ENCODE results near the gene PCBD2. TPM values are rescaled to one million over a fixed set of nuclear protein-coding genes. Genes with fewer than 3 reads are reported as not detected.

PCBD2 gene
- total RNA-seq, 1 experiment from 2014 or later = 17.6 TPM

DNA sequence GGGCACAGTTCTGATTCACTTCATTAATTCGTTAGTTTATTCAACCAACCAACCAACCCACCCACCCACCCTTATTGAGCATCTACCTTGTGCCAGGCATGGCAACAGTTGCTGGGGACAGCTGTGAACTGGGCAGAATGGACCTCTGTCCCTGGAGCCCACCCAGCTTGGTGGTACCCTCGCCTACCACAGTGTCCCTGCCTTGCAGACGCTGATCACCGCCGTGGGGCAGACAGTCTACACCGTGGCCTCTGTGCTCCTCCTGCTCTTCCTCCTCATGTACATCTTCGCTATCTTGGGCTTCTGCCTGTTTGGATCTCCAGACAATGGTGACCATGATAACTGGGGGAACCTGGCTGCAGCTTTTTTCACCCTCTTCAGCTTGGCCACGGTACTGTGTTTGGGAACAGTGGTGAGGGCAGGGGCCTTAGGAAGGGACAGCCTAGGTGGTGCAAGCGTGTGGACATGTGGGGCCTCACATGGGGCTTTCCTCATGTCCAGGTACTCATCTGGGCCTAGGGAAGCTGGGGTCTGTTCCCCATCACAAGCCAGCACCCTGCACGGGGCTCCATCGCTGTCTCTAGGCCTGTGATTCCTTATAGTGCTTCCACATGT, 102.9 kb downstream of the PCBD2 start:
- POLR2A ChIA-PET (ENCODE audit: unreplicated experiment) = interaction anchor here (0.6 kb wide), 1 partner anchor 207 kb away, joined by 3 read pairs; no protein-coding TSS in a partner anchor
- intact Hi-C loops (cut with micrococcal nuclease; ENCODE audit: unreplicated experiment) = no loop called here
- CTCF ChIA-PET = no interaction called here
- Histone ChIP-seq H2AFZ (no peak overlapping the region), H3K79me2 (ENCODE audit: low read depth) (no peaks in the 10 kb centered on the region), H3K4me3 (no peak overlapping the region), H3K4me1 (replicated peaks; ENCODE audit: insufficient read depth) (no peaks in the 10 kb centered on the region), H3K27me3 (ENCODE audit: insufficient read depth, low read depth) (no peaks in the 10 kb centered on the region), H3K9me2 (ENCODE audit: insufficient read depth) (no peaks in the 10 kb centered on the region), H3K4me2 (no peak overlapping the region), H4K20me1 (ENCODE audit: insufficient read depth) (no peaks in the 10 kb centered on the region), H3K9me3 (ENCODE audit: insufficient read depth, low read depth) (no peaks in the 10 kb centered on the region; the same call in 1 of the 2 replicates), H3K36me3 (ENCODE audit: low read depth) (no peaks in the 10 kb centered on the region), H3F3A (ENCODE audit: insufficient read depth, low read depth) (no peaks in the 10 kb centered on the region), H3K27ac (no peak overlapping the region)
- no peak for DNase-seq
- TF ChIP-seq EZH2 (IDR thresholded peaks at IDR 0.05; ENCODE audit: low read depth) = no peak
- TF ChIP-seq, protein P1, sequence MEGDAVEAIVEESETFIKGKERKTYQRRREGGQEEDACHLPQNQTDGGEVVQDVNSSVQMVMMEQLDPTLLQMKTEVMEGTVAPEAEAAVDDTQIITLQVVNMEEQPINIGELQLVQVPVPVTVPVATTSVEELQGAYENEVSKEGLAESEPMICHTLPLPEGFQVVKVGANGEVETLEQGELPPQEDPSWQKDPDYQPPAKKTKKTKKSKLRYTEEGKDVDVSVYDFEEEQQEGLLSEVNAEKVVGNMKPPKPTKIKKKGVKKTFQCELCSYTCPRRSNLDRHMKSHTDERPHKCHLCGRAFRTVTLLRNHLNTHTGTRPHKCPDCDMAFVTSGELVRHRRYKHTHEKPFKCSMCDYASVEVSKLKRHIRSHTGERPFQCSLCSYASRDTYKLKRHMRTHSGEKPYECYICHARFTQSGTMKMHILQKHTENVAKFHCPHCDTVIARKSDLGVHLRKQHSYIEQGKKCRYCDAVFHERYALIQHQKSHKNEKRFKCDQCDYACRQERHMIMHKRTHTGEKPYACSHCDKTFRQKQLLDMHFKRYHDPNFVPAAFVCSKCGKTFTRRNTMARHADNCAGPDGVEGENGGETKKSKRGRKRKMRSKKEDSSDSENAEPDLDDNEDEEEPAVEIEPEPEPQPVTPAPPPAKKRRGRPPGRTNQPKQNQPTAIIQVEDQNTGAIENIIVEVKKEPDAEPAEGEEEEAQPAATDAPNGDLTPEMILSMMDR (conservative IDR thresholded peaks at IDR 0.05) = no peak
- BruUV-seq (replicated peaks) = no TSS peak

DNA sequence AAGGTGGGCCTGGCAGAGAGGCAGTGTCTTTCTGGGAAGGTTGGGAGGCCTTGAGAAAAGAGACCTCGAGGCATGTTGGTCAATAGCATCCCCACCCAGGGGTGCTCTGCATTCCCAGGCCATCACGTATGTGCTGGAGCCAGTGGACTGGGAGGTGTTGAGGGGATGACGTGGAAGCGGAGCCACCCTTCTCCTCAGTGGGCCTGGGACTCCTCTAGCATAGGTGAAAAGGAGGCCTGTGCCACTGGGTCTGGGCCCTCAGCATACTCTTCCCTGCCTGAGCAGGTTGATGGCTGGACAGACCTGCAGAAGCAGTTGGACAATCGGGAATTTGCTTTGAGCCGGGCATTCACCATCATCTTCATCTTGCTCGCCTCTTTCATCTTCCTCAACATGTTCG, 103.6 kb downstream of the PCBD2 start:
- Histone ChIP-seq H2AFZ (no peak overlapping the region), H3K4me2 (no peak overlapping the region), H3K4me1 (replicated peaks; ENCODE audit: insufficient read depth) (no peaks in the 10 kb centered on the region), H3K9me2 (ENCODE audit: insufficient read depth) (no peaks in the 10 kb centered on the region), H3K4me3 (no peak overlapping the region), H3K79me2 (ENCODE audit: low read depth) (no peaks in the 10 kb centered on the region), H3K27me3 (ENCODE audit: insufficient read depth, low read depth) (no peaks in the 10 kb centered on the region), H3F3A (ENCODE audit: insufficient read depth, low read depth) (no peaks in the 10 kb centered on the region), H4K20me1 (ENCODE audit: insufficient read depth) (no peaks in the 10 kb centered on the region), H3K36me3 (ENCODE audit: low read depth) (no peaks in the 10 kb centered on the region), H3K9me3 (ENCODE audit: insufficient read depth, low read depth) (no peaks in the 10 kb centered on the region; the same call in 1 of the 2 replicates), H3K27ac (no peak overlapping the region)
- TF ChIP-seq, protein P1 (conservative IDR thresholded peaks at IDR 0.05) = no peak
- TF ChIP-seq EZH2 (IDR thresholded peaks at IDR 0.05; ENCODE audit: low read depth) = no peak
- ChIA-PET POLR2A (ENCODE audit: unreplicated experiment) (no interaction called here), CTCF (no interaction called here)
- no peak for DNase-seq
- no TSS peak for BruUV-seq (replicated peaks)
- intact Hi-C loops (cut with micrococcal nuclease; ENCODE audit: unreplicated experiment) = no loop called here

DNA sequence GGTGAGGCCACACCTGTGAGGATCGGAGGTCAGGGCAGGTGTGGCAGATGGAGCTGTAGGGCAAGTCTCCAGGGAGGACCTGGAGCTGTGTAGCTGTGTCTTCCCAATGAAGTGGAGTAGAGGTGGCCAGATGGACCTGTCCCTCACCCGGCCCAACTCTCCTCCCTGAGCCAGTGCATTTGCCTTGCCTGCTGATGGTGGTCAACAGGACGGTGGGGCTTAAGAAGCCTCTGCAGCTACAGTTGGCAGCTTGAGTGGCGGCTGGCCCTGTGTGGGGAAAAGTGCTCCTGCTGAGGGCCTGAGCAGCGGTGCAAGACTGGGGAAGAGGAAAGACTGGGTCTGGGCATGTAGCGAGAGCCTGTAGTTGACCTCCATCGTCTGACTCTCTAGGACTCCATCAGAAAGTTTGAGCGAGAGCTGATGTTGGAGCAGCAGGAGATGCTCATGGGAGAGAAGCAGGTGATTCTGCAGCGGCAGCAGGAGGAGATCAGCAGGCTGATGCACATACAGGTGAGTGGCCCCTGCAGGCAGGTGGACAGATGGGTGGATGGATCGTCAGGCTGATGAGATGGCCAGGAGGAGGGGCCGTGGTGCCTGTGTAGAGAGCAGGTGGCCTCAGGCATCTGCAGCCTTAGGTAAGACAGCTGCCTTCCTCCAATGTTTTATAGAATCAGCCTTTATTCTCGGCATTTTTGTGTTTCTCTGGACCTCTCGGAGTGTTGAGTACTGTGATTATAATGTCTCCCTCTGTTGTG, 104.2 kb downstream of the PCBD2 start:
- CTCF ChIA-PET = no interaction called here
- intact Hi-C loops (cut with micrococcal nuclease; ENCODE audit: unreplicated experiment) = no loop called here

More for the DNA sequence above, 104.2 kb downstream of the PCBD2 start:
- no peaks in the 10 kb centered on the region for H3K27me3 ChIP-seq (ENCODE audit: insufficient read depth, low read depth)
- H4K20me1 ChIP-seq (ENCODE audit: insufficient read depth) = no peaks in the 10 kb centered on the region
- no peaks in the 10 kb centered on the region for H3K36me3 ChIP-seq (ENCODE audit: low read depth)
- POLR2A ChIA-PET (ENCODE audit: unreplicated experiment) = no interaction called here
- no peaks in the 10 kb centered on the region for H3K9me2 ChIP-seq (ENCODE audit: insufficient read depth)
- TF ChIP-seq, protein P1 (conservative IDR thresholded peaks at IDR 0.05) = no peak
- no peak for TF ChIP-seq EZH2 (IDR thresholded peaks at IDR 0.05; ENCODE audit: low read depth)
- no peak overlapping the region for H3K4me2 ChIP-seq
- no peak overlapping the region for H2AFZ ChIP-seq
- no peaks in the 10 kb centered on the region for H3K4me1 ChIP-seq (replicated peaks; ENCODE audit: insufficient read depth)
- no peak overlapping the region for H3K27ac ChIP-seq
- H3K79me2 ChIP-seq (ENCODE audit: low read depth) = no peaks in the 10 kb centered on the region
- no TSS peak for BruUV-seq (replicated peaks)
- no peak for DNase-seq
- H3K4me3 ChIP-seq = no peak overlapping the region
- H3F3A ChIP-seq (ENCODE audit: insufficient read depth, low read depth) = no peaks in the 10 kb centered on the region
- H3K9me3 ChIP-seq (ENCODE audit: insufficient read depth, low read depth) = no peaks in the 10 kb centered on the region

Data from PC-9 (cell line).